NCI-H446 (cell line): ENCODE data around the gene BNC2.

Experiments
- DNase-seq, 2 experiments: peaks; one replicate each; lab custom pipeline; 2025; lab: John Stamatoyannopoulos, UW

The BNC2 gene

GRCh38 chr9:16816011-16816410 is 54.5 kb downstream of the BNC2 start:
- DNase-seq, result no peak

- no peak for DNase-seq
These were observed 55.4 kb downstream of the BNC2 start for GRCh38 chr9:16815079-16815478.

GRCh38 chr9:16813838-16814237 is 56.6 kb downstream of the BNC2 start:
- no peak for DNase-seq

- no peak for DNase-seq
These were observed 58.3 kb downstream of the BNC2 start for GRCh38 chr9:16811987-16812685.

GRCh38 chr9:16809912-16810610 is 60.4 kb downstream of the BNC2 start:
- no peak for DNase-seq

- DNase-seq, result no peak
These were observed 63.8 kb downstream of the BNC2 start for GRCh38 chr9:16806674-16807073.

GRCh38 chr9:16803648-16804047 is 66.8 kb downstream of the BNC2 start:
- DNase-seq, result no peak

GRCh38 chr9:16801871-16802466 is 68.5 kb downstream of the BNC2 start:
- no peak for DNase-seq

GRCh38 chr9:16796304-16796825 is 74.1 kb downstream of the BNC2 start:
- no peak for DNase-seq

GRCh38 chr9:16794871-16795639 is 75.4 kb downstream of the BNC2 start:
- DNase-seq, result no peak

- DNase-seq, result no peak
These were observed 76.4 kb downstream of the BNC2 start for GRCh38 chr9:16794103-16794502.

GRCh38 chr9:16787724-16788123 is 82.7 kb downstream of the BNC2 start:
- DNase-seq, result no peak

GRCh38 chr9:16784002-16784401 is 86.5 kb downstream of the BNC2 start:
- no peak for DNase-seq

- DNase-seq, result no peak
These were observed 88.0 kb downstream of the BNC2 start for GRCh38 chr9:16782490-16782889.

GRCh38 chr9:16775330-16775729 is 95.1 kb downstream of the BNC2 start:
- no peak for DNase-seq

GRCh38 chr9:16773617-16774016 is 96.9 kb downstream of the BNC2 start:
- DNase-seq, result no peak

GRCh38 chr9:16773116-16773515 is 97.4 kb downstream of the BNC2 start:
- DNase-seq, result no peak

GRCh38 chr9:16771356-16771755 is 99.1 kb downstream of the BNC2 start:
- no peak for DNase-seq

- DNase-seq, result no peak
These were observed 101.2 kb downstream of the BNC2 start for GRCh38 chr9:16769291-16769690.

- no peak for DNase-seq
These were observed 101.7 kb downstream of the BNC2 start for GRCh38 chr9:16768816-16769215.

- DNase-seq, result no peak
These were observed 103.1 kb downstream of the BNC2 start for GRCh38 chr9:16767366-16767765.

- DNase-seq, result no peak
These were observed 106.5 kb downstream of the BNC2 start for GRCh38 chr9:16763946-16764345.
